Tibial nerve (tissue), 4 donors: Measurements from ENCODE around the gene ZSCAN12. TPM values are rescaled to one million over a fixed set of nuclear protein-coding genes. Genes with fewer than 3 reads are reported as not detected.
"Not testable (repeated sequence)": the region's sequence is repeated elsewhere in the genome, so short reads cannot be mapped to it uniquely, and the experiment has no call there.

Experiments
- DNase-seq, 2 donors: peaks; one replicate each; pipeline ENCODE4 v3.0.0-alpha.2; 2019; ENCODE audit warnings: low spot score in 2 of 2
- H3K27ac ChIP-seq, 4 donors: fragments of 200-600 bp; sonication (generic) in 3 of 4; one replicate each; pipeline ENCODE4 v1.5.1; 2017 to 2019; ENCODE audit warnings: mild to moderate bottlenecking in 1 of 4
- H3K27me3 ChIP-seq, 2 donors: fragments of 200-600 bp; sonication (generic) in 1 of 2; one replicate each; pipeline versions ENCODE4 v1.5.1 to v1.6.0; 2017 to 2019
- H3K36me3 ChIP-seq, 3 donors: fragments of 200-600 bp; sonication (generic); one replicate each; pipeline ENCODE4 v1.5.1; 2018 to 2019
- H3K4me1 ChIP-seq, 4 donors: fragments of 200-600 bp; sonication (generic) in 3 of 4; one replicate each; pipeline ENCODE4 v1.5.1; 2017 to 2019
- H3K4me3 ChIP-seq, 4 donors: fragments of 200-600 bp; sonication (generic) in 3 of 4; one replicate each; pipeline ENCODE4 v1.5.1; 2017 to 2019; ENCODE audit warnings: mild to moderate bottlenecking in 1 of 4, moderate library complexity in 1 of 4
- H3K9me3 ChIP-seq, 4 donors: fragments of 200-600 bp; sonication (generic) in 3 of 4; one replicate each; pipeline ENCODE4 v1.5.1; 2017 to 2019
- CTCF ChIP-seq, 5 experiments: fragments of 200-600 bp in 3 of 5; fragments of 450-650 bp in 2 of 5; sonication (generic) in 3 of 5; IDR thresholded peaks; one replicate each; pipeline ENCODE4 v1.5.1; 2016 to 2019; ENCODE audit warnings: antibody characterized with exemption in 5 of 5, mild to moderate bottlenecking in 3 of 5, moderate library complexity in 2 of 5
- EP300 ChIP-seq, 2 donors: sonication (generic); formaldehyde crosslinking; IDR thresholded peaks; one replicate each; pipeline ENCODE4 v1.6.1; 2017; ENCODE audit warnings: antibody characterized with exemption in 2 of 2, mild to moderate bottlenecking in 1 of 2
- POLR2A ChIP-seq, 2 donors: fragments of 450-650 bp; IDR thresholded peaks; one replicate each; pipeline ENCODE4 v1.6.1; 2017; ENCODE audit warnings: antibody characterized with exemption in 2 of 2, mild to moderate bottlenecking in 2 of 2, moderate library complexity in 2 of 2
- WGBS, 2 donors: methylation state at CpG; one replicate each; pipeline ENCODE4 v1.1.5; 2018; 5-methylcytosine and 5-hydroxymethylcytosine counted together
- total RNA-seq, 4 donors: library from RNA; depleted of rRNA; stranded (reverse); fragments of >200 nt; gene quantifications; one replicate each; pipeline ENCODE4 v1.1.0, GENCODE V29; 2016

The ZSCAN12 gene
- 1 to 10 TPM; 4.7 to 7.8 (median 7.2) TPM for total RNA-seq

- H3K27ac ChIP-seq = peak within 1 kb of the TSS in 3 of 4 donors; percentile 51 to 71 (median 70)
- DNase-seq = peak; percentile 42 to 52
- H3K36me3 ChIP-seq = peaks cover 0 to 32% (median 0%) of the 10 kb centered on the region in 3 donors
- WGBS, 2 donors = 1% methylated on average over 26 to 41 of the region's 49 CpGs
- no peaks in the 10 kb centered on the region for H3K9me3 ChIP-seq
- peak within 1 kb of the TSS; percentile 49 to 97 (median 78) for H3K4me3 ChIP-seq
- TF ChIP-seq POLR2A (IDR thresholded peaks at IDR 0.05) (no peak), EP300 (IDR thresholded peaks at IDR 0.05) (peak in 1 of 2 donors; percentile 67), CTCF (IDR thresholded peaks at IDR 0.05) (peak; percentile 40 to 63 (median 49))
- peaks cover 0 to 3% of the 10 kb centered on the region in 2 donors for H3K27me3 ChIP-seq
- H3K4me1 ChIP-seq = peaks cover 0 to 30% (median 6%) of the 10 kb centered on the region in 4 donors
These were observed at the start of gene ZSCAN12 for GRCh38 chr6:28399350-28400121. Gene ZSCAN12 (minus strand): TSS chr6:28399747. CDS start chr6:28398405, 1,342 bp downstream.

GRCh38 chr6:28449056-28449455 is 49.5 kb upstream of the ZSCAN12 start:
- H3K4me3 ChIP-seq = no peak overlapping the region
- H3K36me3 ChIP-seq = no peaks in the 10 kb centered on the region
- TF ChIP-seq EP300 (IDR thresholded peaks at IDR 0.05) = no peak
- TF ChIP-seq CTCF (IDR thresholded peaks at IDR 0.05) = no peak
- TF ChIP-seq POLR2A (IDR thresholded peaks at IDR 0.05) = no peak
- 98 to 100% methylated on average over 1 of the region's 1 CpG for WGBS, 2 donors
- H3K27ac ChIP-seq = no peak overlapping the region
- no peaks in the 10 kb centered on the region for H3K9me3 ChIP-seq
- no peak for DNase-seq
- H3K27me3 ChIP-seq = peaks cover 0 to 49% of the 10 kb centered on the region in 2 donors
- H3K4me1 ChIP-seq = peaks cover 0 to 7% (median 3%) of the 10 kb centered on the region in 4 donors

- H3K4me3 ChIP-seq = peak overlapping the region in 1 of 4 donors; percentile 35
- not testable (repeated sequence) for H3K9me3 ChIP-seq, H3K27ac ChIP-seq, H3K36me3 ChIP-seq, DNase-seq
- peaks cover 0 to 40% of the 10 kb centered on the region in 2 donors for H3K27me3 ChIP-seq
- peaks cover 0 to 11% (median 5%) of the 10 kb centered on the region in 4 donors for H3K4me1 ChIP-seq
These were observed 48.0 kb upstream of the ZSCAN12 start for GRCh38 chr6:28447512-28447906.

GRCh38 chr6:28446818-28447511 is 47.4 kb upstream of the ZSCAN12 start:
- 2 to 3% methylated on average over 20 to 30 of the region's 36 CpGs for WGBS, 2 donors
- TF ChIP-seq EP300 (IDR thresholded peaks at IDR 0.05) = no peak
- TF ChIP-seq POLR2A (IDR thresholded peaks at IDR 0.05) = no peak
- no peak for TF ChIP-seq CTCF (IDR thresholded peaks at IDR 0.05)
- peak overlapping the region in 3 of 4 donors; percentile 18 to 35 (median 33) for H3K4me3 ChIP-seq

GRCh38 chr6:28444759-28445158 is 45.2 kb upstream of the ZSCAN12 start:
- not testable (repeated sequence) for H3K36me3 ChIP-seq, DNase-seq, H3K4me3 ChIP-seq, H3K27ac ChIP-seq, H3K9me3 ChIP-seq
- WGBS, 2 donors = 89 to 90% methylated on average over 3 of the region's 3 CpGs
- Histone ChIP-seq H3K27me3 (peaks cover 0 to 36% of the 10 kb centered on the region in 2 donors), H3K4me1 (peaks cover 0 to 13% (median 7%) of the 10 kb centered on the region in 4 donors)

More at GRCh38 chr6:28446818-28447511, 47.4 kb upstream of the ZSCAN12 start:
- Histone ChIP-seq H3K9me3 (no peaks in the 10 kb centered on the region), H3K27ac (no peak overlapping the region), H3K27me3 (peaks cover 0 to 40% of the 10 kb centered on the region in 2 donors), H3K4me1 (peaks cover 0 to 13% (median 7%) of the 10 kb centered on the region in 4 donors), H3K36me3 (no peaks in the 10 kb centered on the region)
- DNase-seq = no peak
